ENCODE measurements around the gene AXIN1. TPM values are rescaled to one million over a fixed set of nuclear protein-coding genes. Genes with fewer than 3 reads are reported as not detected.
A peak's percentile ranks its signal among the peaks of the same experiment; 100 is the strongest.

Gene AXIN1
- total and polyA plus RNA-seq, 2 donors (not counting 3 experiments of a cell fraction or from before 2014, with no cell fraction given), result 8.3 to 21.9 TPM

GRCh38 chr16:351804-352520 is 561 bp downstream of the AXIN1 start:
- BruUV-seq (replicated peaks), result no TSS peak
- Histone ChIP-seq H3K9ac (replicated peaks; ENCODE audit: extremely low read depth, insufficient read depth, low read length) (peak overlapping the region; percentile 66), H3K9me1 (replicated peaks; ENCODE audit: control insufficient read depth, extremely low read depth, insufficient read depth, low read length) (no peaks in the 10 kb centered on the region), H3K9me3 (replicated peaks; ENCODE audit: control insufficient read depth, insufficient read depth, low read length) (no peaks in the 10 kb centered on the region), H3K79me2 (ENCODE audit: control insufficient read depth, insufficient read depth, low read length) (peaks cover 41% of the 10 kb centered on the region), H3K4me1 (ENCODE audit: control insufficient read depth, extremely low read depth, insufficient read depth, low read length) (peaks cover 6% of the 10 kb centered on the region), H3K36me3 (ENCODE audit: control insufficient read depth in 2 of 2, extremely low read depth in 1 of 2, insufficient read depth in 2 of 2, low read length in 2 of 2) (peaks cover 0 to 4% of the 10 kb centered on the region in 2 experiments), H3K27me3 (ENCODE audit: control insufficient read depth in 2 of 2, insufficient read depth in 2 of 2, low read length in 2 of 2) (no peaks in the 10 kb centered on the region), H3K27ac (ENCODE audit: insufficient read depth, low read depth, low read length) (no peak overlapping the region), H3K4me3 (replicated peaks in 1 of 3; ENCODE audit: insufficient read depth in 1 of 3, low read depth in 1 of 3, low read length in 3 of 3) (peak overlapping the region; percentile 33 to 62 (median 55)), H2AFZ (ENCODE audit: low read depth, low read length) (peak overlapping the region; percentile 0), H4K20me1 (replicated peaks; ENCODE audit: control insufficient read depth, extremely low read depth, insufficient read depth, low read length) (peaks cover 2% of the 10 kb centered on the region), H3K4me2 (ENCODE audit: insufficient read depth, low read length) (peak overlapping the region; percentile 58)
- dilution Hi-C loops (cut with MboI; ENCODE audit: extremely low pct_ligation_motif_present, low sequenced_read_pairs) (no loop called here), intact Hi-C loops (cut with micrococcal nuclease) (loop anchor here (1.0 to 5.0 kb wide), 2 partner anchors 123 to 170 kb away; partner anchors contain the start of genes HBQ1 and LUC7L)
- DNase-seq (ENCODE audit: low read depth, low spot score) (no peak), FAIRE-seq (no peak)
- TF ChIP-seq POLR2A (IDR thresholded peaks at IDR 0.05; ENCODE audit: low read depth, low read length), result no peak
- no peak for TF ChIP-seq EZH2 (IDR thresholded peaks at IDR 0.05; ENCODE audit: borderline replicate concordance, low read depth, low read length, severe bottlenecking)
- no peak for TF ChIP-seq MYC (IDR thresholded peaks at IDR 0.05; ENCODE audit: low read depth, low read length)
- no peak for TF ChIP-seq JUN (IDR thresholded peaks at IDR 0.05; ENCODE audit: borderline replicate concordance, insufficient read depth, insufficient read length, low read depth)
- no peak for TF ChIP-seq POLR2AphosphoS5 (IDR thresholded peaks at IDR 0.05; ENCODE audit: insufficient read depth, low read depth, low read length)
- TF ChIP-seq MAX (IDR thresholded peaks at IDR 0.05; ENCODE audit: insufficient read depth, insufficient read length), result no peak
- TF ChIP-seq CTCF (IDR thresholded peaks at IDR 0.05; ENCODE audit: extremely low read depth in 1 of 2, insufficient read depth in 1 of 2, low read depth in 1 of 2, low read length in 2 of 2), result no peak
- no peak for TF ChIP-seq FOS (IDR thresholded peaks at IDR 0.05; ENCODE audit: borderline replicate concordance, insufficient read depth, low read length)
- no peak for TF ChIP-seq GATA2 (IDR thresholded peaks at IDR 0.05; ENCODE audit: insufficient read depth, insufficient read length, low read depth, low read length)
- ChIA-PET CTCF (interaction anchor here (0.6 to 3.8 kb wide), 13 partner anchors 10 to 124 kb away, joined by 3 to 26 read pairs (median 4); partner anchors contain the start of genes ARHGDIG, FAM234A, LUC7L and MRPL28), POLR2A (interaction anchor here (0.5 kb wide), 1 partner anchor 31 kb away, joined by 4 read pairs; no protein-coding TSS in a partner anchor)

Data from endothelial cell of umbilical vein (primary cell).